ENCODE data around the gene HSD11B1L.
A peak's percentile ranks its signal among the peaks of the same experiment; 100 is the strongest.
"Not testable (repeated sequence)": the region's sequence is repeated elsewhere in the genome, so short reads cannot be mapped to it uniquely, and the experiment has no call there.

HSD11B1L gene

GRCh38 chr19:5703819-5704818 lies 23.3 kb downstream of the HSD11B1L start:
- no peak for DNase-seq

GRCh38 chr19:5705552-5705951 lies 24.7 kb downstream of the HSD11B1L start:
- DNase-seq = no peak

GRCh38 chr19:5706876-5707573 lies 26.2 kb downstream of the HSD11B1L start:
- no peak for DNase-seq

DNA sequence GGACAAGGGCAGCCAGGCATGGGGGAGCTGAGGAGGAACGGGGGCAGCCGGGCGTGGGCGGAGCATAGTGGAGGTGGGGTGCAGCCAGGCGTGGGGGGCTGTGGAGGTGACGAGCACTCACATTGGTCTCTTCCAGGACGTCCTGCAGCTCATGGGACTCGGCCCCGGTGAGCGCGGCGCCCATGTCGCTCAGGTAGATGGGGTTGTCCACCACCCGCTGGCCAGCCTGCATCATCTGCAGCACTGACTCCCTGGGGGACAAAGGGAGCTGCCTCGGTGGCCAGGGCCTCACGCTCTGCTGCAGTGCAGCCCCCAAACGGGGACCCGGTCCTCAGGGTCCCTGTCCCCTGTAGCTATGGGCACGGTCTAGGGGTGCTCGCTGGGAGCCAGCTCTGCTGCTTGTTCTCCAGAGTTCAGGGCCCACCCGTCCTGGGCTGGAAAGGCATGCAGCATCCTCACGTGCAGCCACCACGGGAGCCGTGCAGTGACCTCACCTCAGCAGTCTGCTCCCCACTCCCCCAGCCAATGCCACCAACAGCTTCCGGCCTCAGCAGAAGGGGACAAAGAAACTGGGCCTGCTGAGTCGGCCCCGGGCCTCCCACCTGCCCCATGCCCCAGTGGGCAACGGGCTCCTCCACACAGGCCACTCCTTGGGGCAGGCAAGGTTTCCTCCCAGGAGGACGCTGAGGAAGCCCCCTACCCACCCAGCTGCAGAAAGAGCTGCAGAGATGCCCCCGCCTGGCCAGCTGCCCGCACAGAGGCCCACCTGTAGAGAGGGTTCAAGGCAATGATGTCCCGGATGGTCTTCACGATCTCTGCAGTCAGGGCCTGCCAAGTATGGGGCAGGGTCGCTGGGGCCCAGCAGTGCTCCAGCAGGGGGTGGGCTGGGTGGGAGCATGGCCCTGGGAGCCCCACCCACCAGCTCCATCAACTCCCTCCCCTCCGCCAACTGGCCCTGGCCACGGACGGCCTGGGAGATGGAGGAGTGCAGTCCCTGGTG lies 27.0 kb downstream of the HSD11B1L start:
- no peak for DNase-seq

DNA sequence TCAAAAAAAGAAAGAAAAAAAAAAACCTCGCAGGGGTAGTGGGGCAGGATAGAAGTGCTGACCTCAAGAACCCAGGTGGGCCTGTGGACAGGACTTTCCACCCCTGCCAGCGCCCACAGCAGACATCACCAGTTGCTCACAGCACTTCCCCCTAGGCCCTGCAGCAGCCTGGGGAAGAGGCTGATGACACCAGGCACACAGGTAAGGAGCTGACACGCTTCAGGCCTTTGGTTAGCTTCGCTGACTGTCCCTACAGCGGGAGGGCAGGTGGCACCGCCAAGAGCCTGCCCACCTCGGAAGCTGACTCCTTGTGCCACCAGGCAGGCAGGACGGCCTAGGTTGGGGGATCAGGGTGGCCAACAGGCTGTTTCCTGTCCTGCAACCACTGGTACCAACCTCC lies 30.2 kb downstream of the HSD11B1L start:
- no peak for DNase-seq

DNA sequence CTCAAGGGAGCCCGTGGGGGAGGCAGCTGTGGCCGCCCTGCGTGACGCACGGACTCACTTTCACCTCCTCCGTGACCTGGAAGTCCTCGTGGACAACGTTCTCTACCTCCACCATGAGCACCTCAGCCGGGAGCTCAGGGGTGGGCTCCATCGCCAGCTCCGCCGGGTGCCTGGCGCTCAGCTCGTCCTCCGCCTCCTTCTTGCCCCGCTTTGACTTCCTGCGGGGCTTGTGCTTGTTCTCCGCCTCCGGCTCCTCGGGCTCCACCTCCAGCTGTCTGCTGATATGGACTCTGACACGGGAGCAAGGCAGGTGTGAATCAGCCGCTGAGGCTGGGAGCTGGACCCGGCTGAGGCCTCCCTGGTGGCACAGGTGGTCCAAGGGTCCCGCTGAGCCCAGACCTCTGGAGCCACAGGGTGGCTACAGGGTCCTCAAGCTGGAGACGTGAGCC lies 30.9 kb downstream of the HSD11B1L start:
- no peak for DNase-seq

DNA sequence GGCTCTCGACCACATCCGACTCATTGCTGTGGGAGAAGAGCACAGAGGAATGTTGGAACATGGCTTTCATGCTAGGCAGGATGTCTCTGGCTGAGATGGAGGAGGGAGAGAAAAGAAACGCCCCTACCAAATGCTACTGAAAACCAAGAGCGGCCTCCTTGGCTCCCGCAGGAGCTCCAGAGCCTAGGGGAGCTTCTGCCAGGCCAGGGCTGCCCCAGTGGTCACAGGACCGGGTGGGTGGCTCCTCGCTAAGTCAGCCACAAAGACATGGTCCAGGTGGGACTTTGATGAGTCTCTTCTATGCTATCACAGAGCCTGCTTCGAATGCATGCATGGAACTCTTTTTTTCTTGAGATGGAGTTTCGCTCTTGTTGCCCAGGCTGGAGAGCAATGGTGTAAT lies 32.4 kb downstream of the HSD11B1L start:
- DNase-seq = no peak

- DNase-seq = no peak
Measured at GRCh38 chr19:5714816-5715215, 34.0 kb downstream of the HSD11B1L start.

DNA sequence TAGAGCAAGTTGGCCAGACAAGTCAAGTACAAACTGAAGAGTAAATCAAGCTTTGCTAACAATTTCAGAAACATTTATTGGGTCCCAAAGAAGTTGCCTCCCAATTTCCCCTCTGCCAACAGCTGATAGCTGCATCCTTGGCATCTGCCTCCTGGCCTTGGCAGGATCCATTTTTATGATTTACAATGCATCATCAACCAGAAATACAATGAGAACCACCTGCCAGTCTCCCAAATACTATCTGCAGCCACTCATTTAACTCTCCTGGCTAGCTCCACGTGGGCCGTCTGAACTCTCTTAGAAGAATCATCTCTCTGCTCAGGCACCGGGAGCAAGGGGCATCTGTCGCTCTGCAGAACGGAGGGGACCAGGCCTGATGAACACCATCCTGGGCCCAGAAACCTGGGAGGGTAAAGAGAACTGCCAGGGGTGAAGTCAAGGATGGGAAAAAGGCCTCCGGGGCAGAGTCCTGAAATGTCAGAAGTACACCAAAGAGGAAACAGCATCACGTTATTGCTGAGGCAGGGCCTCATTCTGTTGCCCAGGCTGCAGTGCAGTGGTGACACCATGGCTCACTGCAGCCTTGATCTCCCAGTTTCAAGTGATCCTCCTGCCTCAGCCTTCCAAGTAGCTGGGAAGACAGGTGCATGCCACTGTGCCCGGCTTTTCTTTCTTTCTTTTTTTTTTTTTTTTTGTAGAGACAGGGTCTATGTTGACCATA lies 36.5 kb downstream of the HSD11B1L start:
- no peak for DNase-seq

GRCh38 chr19:5718037-5718578 lies 37.3 kb downstream of the HSD11B1L start:
- DNase-seq = no peak

- DNase-seq = peak; percentile 73
Measured at GRCh38 chr19:5718579-5719273, 37.9 kb downstream of the HSD11B1L start.

GRCh38 chr19:5719274-5719960 lies 38.6 kb downstream of the HSD11B1L start:
- DNase-seq = peak; percentile 1

- peak; percentile 94 for DNase-seq
Measured at GRCh38 chr19:5719961-5720790, 39.3 kb downstream of the HSD11B1L start, which contains the start of the genes CATSPERD and LONP1. Gene CATSPERD (plus strand): TSS chr19:5720637. CDS start chr19:5720738, 101 bp downstream. Gene LONP1 (minus strand): TSS chr19:5720146. CDS start chr19:5720132, 14 bp downstream.

- no peak for DNase-seq
Measured at GRCh38 chr19:5727453-5728050, 46.7 kb downstream of the HSD11B1L start.

- DNase-seq = not testable (repeated sequence)
Measured at GRCh38 chr19:5733172-5733571, 52.3 kb downstream of the HSD11B1L start.

All from GF-D8 (cell line).